ENCODE data around the gene MTPN.

Gene MTPN, protein sequence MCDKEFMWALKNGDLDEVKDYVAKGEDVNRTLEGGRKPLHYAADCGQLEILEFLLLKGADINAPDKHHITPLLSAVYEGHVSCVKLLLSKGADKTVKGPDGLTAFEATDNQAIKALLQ

DNA sequence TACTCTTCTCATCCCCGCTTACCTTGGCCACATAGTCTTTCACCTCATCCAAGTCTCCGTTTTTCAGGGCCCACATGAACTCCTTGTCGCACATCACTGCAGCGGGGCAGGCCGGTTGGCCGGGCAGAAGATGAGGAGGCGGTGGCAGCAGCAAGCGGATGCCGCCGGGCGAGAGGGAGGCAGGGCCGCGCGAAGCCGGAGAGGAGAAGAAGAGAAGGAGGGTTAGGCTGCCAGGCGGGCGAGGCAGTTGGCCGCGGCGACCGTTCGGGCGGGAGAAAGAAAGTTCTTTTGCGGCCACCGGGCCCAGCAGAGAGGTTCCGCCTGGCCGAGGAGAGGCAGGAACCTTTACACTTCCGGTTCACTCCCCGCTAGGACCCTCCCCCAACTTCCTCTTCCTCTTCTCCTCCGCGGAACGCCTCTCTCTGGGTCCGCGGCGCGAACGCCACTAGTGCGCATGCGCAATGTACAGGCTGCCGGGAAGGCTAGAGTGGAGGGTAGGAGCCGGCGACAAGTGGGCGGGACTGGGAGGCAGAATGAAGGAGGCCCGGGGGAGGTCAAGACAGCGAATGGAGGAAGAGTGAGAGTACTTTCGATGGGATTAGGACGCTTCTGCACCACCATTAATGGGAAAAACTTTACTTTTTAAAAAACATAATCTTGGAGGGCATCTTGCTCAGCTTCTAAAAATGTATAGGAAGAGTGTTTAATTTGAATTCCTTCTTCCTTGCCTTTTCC lies at the start of gene MTPN:
MTPN (minus strand) TSS at position 353 of the 735 bp plus-strand sequence; CDS start at position 94, 259 bp downstream.
- peak; percentile 93 to 95 for DNase-seq (ENCODE audit: low read depth in 1 of 2, low spot score in 1 of 2)

DNA sequence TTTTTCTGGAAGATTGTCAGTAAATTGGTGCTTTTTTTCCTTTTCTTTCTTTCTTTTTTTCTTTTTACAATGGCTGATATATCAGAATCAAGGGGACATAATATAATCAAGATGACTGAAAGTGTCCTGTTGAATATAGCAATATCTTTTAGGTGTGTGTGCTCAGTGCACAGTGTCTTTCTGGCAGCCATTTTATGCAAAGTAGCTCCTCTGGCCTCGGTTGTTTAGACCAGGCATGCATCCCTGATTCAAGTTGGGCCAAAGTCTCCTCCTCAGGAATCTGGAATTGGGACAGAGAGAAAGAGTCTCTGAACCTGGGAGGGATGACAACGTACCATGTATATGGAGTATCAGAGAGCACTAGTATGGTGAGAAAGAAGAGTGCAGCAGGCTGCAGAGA lies 49.0 kb upstream of the MTPN start:
- DNase-seq (ENCODE audit: low read depth in 1 of 2, low spot score in 1 of 2): no peak

DNA sequence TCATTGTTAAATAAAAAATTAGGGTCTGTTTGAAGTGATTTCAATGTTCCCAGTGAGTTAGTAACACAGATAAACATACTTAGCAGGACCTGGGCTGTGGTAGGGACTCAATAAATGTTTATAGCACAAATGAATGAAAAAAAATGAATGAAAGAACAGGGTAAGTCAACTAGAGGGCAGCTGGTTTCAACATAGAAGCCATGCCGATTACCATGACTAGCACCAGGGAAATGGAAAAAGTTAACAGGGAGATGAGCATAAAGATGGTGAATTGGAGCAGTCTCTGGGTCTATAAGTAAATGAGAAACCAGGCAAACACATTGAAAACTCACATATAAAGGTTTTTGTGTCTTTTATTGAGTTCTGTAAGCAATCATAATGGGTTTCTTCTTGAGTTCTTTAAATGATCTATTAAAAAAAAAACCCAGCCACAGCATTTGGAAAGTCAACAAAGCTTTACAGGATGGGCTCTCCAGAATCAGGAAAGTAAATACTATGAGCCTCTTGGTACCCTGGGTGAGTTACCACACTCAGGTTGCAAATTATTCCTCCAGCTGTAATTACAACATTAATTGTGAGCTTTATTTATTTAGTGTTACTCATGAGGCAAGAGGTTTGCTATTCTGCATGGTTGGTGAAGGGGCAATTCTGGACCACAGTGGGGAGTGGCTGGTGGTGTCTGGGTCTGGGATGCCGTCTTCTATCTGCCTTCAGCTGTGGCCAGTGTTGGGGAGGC lies 46.1 kb upstream of the MTPN start:
- DNase-seq (ENCODE audit: low read depth in 1 of 2, low spot score in 1 of 2): no peak

DNA sequence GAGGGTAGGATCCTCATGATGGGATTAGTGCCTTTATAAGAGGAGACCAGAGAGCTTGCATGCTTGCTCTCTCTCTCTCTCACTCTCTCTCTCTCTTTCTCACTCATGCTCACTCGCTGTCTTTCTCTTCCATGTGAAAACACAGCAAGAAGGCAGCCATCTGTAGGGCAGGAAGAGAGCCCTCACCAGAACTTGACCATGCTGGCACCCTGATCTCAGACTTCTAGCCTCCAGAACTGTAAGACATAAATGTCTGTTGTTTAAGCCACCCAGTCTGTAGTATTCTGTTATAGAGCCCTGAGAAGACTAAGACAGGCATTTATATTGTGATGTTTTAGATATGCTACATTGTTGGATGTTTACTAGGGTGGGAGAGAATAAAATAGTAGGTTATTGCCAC lies 43.4 kb upstream of the MTPN start:
- no peak for DNase-seq (ENCODE audit: low read depth in 1 of 2, low spot score in 1 of 2)

DNA sequence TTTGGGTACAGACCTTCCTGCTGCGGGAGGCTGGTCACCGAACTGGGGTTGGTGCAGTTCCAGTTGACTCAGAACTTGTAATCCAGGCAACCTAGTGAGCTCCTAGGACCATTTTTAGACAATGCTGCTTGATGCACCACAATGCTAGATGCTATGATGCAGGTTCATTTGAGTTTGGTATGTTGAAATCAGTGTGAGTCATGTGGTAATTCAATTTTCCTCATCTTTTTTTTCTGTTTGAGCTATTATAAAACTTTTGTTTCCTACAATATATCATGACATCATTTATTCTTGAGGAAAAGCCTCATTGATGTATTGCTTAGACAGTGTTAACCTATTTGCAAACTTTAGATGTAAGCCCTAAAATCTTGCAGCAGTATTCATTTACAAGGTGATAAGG lies 40.9 kb upstream of the MTPN start:
- no peak for DNase-seq (ENCODE audit: low read depth in 1 of 2, low spot score in 1 of 2)

DNA sequence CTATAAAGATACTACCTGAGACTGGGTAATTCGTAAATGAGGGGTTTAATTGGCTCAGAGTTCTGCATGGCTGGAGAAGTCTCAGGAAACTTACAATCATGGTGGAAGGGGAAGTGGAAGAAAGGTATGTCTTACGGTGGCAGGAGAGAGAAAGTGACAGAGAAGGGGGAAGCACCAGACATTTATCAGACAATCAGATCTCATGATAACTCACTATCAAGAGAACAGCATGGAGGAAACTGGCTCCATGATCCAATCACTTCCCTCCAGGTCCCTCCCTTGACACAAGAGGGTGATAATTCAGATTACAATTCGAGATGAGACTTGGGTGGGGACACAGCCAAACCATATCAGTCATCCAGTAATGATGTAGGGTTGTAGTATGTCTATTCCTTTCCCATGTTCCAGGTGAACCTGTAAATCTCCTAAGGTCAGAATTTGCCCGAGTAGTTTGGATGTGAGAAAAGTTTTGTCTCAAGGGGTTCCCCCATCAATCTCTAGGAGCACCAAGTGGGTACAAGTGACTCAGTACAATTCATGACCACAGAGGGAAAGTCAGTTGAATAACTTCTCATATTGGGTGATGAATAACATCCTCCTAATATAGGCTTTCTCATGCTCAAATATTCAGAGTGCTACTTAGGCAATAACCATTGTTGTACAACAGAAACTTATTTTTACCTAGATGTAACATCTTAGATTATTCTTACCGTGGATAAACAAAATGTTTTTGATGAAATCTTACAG lies 39.7 kb upstream of the MTPN start:
- no peak for DNase-seq (ENCODE audit: low read depth in 1 of 2, low spot score in 1 of 2)

DNA sequence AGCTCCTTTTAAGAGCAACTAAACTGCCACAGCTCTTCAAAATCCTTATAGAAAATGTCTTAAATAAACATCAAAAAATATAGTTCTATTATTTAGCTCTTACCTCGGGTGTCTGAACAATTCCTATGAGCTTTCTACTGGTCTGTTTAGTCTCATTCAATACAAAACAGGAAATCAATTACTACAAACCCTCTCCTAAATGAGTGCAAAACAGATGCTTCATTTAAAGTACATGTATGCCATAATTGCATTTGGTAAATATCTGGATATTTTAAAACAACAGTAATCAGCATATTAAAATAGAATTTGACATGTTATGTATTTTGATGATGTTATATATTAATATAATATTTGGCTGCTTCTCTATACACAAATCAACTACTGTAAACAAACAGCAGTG lies 38.5 kb upstream of the MTPN start:
- DNase-seq (ENCODE audit: low read depth in 1 of 2, low spot score in 1 of 2): no peak

DNA sequence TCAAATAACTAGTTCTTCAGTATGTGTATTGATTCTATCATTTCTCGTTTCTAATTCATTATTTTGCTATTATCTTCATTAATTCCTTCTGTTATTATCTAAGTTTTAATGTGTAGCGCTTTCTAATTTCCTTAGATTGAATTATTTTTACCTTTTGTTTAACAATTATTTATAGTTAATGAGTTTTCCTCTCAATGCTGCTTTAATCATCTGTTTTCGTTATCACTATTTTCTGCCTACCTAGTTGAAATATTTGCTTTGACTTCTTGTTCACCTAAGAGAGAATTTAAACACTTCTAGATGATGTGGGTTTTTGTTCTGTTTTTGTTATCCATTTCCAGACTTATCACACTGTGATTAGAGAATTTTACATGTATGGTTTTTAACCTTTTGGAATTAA lies 37.5 kb upstream of the MTPN start:
- no peak for DNase-seq (ENCODE audit: low read depth in 1 of 2, low spot score in 1 of 2)

DNA sequence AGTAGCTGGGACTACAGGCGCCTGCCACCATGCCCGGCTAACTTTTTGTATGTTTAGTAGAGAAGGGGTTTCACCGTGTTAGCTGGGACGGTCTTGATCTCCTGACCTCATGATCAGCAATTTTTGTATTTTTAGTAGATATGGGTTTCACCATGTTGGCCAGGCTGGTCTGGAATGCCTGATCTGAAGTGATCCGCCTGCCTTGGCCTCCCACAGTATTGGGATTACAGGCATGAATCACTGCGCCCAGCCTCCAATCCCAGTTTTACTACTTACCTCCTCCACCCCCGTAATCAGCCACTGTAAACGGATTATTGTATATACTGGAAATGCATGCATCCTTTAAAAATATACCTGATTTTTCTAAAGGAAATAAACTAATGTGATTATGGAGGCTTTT lies 35.1 kb upstream of the MTPN start:
- no peak for DNase-seq (ENCODE audit: low read depth in 1 of 2, low spot score in 1 of 2)

DNA sequence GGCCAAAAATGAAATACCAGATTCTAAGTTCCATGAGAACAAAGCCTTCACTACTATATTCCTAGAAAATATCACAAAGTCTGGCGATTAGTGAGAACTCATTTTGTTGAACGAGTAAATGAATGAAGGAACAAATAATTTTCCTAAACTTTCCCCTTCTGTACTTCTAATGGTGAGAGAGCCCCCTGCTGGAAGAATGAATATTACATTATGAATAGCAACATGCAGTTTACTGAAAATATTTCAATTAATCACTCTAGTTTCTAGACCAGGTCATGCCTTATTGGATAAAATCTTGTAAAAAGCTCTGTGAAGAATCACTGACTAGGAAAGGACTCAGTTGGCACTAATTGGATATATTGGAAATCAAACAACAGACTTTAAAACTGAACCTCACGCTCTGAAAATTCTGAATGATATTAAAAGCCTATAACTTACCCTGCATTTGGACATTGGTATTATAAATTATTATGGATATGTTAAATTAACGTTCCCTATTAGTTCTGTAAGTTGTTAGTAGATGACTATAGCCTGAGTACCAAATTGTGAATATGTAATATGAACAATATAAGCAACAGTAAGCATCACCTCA lies 32.4 kb upstream of the MTPN start:
- no peak for DNase-seq (ENCODE audit: low read depth in 1 of 2, low spot score in 1 of 2)

DNA sequence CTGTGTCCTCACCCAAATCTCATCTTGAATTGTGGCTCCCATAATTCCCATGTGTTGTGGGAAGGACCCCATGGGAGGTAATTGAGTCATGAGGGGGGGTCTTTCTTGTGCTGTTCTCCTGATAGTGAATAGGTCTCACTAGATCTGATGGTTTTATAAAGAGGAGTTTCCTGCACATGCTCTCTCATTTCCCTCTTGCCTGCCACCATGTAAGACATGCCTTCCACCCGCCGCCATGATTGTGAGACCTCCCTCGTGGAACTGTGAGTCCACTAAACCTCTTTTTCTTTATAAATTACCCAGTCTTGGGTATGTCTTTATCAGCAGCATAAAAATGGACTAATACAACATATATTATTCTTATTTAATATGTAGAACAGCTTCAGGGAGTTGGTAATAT lies 29.0 kb upstream of the MTPN start:
- DNase-seq (ENCODE audit: low read depth in 1 of 2, low spot score in 1 of 2): no peak

DNA sequence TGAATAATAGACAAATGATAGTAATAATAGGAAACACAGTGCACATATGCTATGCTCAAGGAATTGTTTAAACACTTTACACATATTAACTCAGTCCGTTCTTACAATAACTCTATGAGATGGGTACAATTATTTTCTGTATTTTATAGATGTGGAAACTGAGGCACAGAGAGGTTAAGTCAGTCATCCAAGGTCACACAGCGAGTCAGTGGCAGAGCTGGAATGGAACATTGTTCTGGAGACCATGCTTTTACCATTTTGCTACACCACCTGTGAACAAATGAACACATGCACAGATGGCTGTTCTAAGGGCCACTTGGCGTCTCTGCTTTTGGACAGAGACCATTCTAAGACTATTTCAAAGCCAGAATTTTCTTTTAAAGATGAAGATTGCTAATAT lies 26.9 kb upstream of the MTPN start:
- DNase-seq (ENCODE audit: low read depth in 1 of 2, low spot score in 1 of 2): no peak

DNA sequence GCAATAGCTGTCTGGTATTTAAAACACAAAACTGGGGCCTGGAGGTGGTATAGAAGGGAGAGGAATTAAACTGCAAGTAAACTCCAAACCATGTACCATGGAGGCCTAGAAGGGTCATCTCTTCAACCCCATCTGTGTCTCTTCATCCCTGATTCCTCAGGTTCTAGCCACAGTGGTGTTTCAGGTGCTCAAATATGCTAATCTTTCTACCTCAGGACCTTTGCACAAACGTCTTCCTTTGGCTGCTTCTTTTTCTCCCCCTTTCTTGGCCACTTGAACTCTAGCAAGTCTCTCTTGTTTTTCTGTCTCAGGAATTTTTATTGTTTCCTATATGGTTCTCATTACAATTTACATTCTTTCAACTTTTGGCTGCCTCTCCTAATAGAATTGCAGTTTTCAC lies 25.6 kb upstream of the MTPN start:
- DNase-seq (ENCODE audit: low read depth in 1 of 2, low spot score in 1 of 2): no peak

DNA sequence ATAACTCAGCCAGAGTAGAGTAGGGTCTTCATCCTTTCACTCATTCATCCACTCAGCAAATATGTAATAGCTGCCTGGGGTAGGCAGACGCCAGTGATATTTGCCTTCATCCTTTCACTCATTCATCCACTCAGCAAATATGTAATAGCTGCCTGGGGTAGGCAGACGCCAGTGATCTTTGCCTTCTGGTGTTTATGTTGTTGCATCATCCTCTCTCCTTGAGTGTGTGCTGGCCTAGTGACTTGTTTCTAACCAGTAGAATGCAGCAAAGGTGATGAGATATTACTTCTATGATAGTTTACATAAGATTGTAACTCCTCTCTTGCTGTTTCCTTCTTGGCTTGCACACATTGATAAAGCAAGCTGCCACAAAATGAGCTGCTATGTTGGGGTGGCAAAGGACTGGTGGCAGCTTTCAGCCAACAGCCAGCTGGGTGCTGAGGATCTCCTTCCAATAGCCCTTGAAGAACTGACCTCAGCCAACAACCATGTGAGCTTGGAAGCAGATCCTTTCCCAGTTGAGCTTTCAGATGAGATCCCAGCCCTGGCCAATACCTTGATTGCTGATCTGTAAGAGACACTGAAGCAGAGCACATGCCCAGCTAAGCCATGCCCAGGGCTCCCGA lies 23.2 kb upstream of the MTPN start:
- DNase-seq (ENCODE audit: low read depth in 1 of 2, low spot score in 1 of 2): no peak

DNA sequence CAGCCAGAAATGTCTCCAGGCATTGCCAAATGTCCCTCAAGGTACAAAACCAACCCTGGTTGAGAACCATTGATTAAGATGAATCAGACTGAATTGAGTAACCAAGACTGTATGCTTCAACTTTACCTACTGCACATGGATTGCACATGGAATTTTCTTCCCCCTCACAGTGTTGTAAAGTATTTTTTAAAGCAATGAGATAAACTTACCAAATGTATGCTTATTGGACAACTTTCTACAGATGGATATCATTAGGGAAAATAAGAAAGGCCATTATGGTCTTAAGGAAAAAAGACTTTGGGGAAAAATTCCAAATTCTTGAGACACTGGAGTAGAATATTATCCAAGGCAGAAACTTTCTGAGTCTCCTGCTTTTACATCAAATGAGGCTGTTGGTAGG lies 20.9 kb upstream of the MTPN start:
- no peak for DNase-seq (ENCODE audit: low read depth in 1 of 2, low spot score in 1 of 2)

DNA sequence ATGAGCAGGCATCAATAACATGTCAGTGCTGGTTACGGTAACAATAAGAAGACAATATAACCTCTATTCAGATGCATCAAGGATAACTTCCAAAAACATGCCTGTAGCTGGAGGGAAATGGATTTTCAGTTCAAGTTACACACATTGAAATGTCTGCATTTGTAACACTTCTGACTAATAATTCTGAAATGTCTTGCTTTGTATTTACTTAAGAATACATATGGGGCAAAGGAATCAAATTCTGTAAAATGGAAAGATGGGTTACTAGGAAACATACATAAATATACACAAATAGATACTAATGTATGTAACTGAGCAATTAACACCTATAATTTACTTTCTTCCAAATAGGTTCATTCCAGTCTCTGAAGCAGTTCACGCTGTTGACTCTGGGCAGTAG lies 18.6 kb upstream of the MTPN start:
- no peak for DNase-seq (ENCODE audit: low read depth in 1 of 2, low spot score in 1 of 2)

DNA sequence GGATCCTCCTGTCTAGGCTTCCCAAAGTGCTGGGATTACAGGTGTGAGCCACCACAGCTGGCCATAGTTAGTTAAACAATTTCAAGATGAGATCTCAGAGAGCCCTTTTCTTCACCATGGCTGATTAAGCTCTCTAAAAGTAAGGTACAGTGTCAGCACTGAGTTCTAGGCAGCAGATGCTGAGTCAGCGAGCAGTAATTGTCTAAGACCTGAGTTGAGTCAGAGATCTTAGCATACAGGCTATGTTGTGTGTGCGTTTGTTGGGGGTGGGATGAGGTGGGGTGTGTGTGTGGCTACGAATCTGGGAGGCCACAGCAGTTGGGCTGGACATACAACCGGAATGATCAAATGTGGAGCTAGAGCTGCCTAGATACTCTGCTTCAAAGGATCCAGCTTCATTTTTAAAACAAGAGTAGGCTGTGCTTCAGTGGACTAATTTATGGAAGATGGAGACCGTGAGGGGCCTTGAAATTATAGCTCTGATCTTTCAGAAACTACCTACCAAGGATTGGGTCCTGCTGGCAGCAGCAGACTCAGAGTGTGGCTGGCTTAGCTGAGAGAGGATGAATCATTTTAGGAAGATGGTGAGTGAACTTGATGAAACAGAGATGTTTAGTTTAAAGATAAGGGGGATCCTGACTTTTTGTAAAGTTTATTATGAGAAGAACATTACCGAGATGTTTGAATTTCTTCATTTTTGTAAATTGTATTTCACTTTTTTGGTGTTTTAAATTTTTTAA lies 17.5 kb upstream of the MTPN start:
- DNase-seq (ENCODE audit: low read depth in 1 of 2, low spot score in 1 of 2): no peak

DNA sequence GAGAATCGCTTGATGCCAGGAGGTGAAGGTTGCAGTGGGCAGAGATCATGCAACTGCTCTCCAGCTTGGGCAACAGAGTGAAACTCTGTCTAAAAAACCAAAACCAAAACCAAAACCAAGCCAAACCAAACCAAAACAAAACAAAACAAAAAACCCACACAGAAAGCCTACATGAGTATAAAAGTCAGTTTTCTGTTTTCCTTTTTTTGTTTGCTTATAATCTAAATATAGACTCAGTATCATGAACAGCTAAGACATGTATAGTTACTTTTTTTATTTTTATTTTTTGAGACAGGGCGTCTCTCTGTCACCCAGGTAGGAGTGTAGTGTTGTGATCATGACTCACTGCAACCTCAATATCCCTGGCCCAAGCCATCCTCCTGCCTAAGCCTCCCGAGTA lies 16.8 kb upstream of the MTPN start:
- DNase-seq (ENCODE audit: low read depth in 1 of 2, low spot score in 1 of 2): no peak

DNA sequence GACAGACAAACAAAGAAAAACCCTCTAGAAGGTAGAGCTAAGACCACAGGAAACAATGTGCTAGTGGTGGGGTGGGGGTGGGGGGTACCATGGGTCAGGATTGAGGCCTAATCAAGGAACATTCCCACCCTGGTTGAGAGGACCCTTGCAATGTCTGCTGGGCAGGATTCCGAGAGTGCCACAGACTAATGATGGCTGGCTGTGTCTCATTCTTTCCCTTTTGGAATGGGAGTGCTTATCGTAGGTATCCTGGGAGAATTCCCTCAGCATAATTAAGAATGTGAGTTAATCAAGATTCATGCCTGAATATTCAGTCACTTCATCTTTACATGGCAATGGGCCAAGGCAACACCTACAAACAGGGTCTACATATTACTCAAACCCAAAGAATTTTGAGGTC lies 14.7 kb upstream of the MTPN start:
- DNase-seq (ENCODE audit: low read depth in 1 of 2, low spot score in 1 of 2): no peak

DNA sequence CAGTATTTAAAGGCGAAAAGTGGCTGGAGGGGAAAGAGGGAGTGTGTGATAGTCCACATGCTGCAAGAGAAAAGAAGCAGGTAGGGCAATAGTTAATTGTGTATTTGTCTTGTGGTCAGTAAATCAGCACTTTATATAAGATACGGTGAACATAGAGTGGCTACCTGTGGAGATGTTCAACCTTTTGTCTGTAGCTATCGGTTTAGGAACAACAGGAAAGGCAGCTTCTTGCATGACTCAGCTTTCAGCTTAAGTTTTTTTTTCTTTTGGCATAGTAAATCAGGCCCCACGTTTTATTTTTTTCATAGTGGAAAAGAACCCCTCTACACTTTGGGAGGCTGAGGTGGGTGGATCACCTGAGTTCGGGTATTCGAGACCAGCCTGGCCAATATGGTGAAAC lies 14.2 kb upstream of the MTPN start:
- no peak for DNase-seq (ENCODE audit: low read depth in 1 of 2, low spot score in 1 of 2)

All from stimulated activated CD4-positive, alpha-beta T cell treated with anti-CD3 and anti-CD28 coated beads, Interleukin-15, amount 100 ng/mL, for 1 hour (primary cell).